Testis (tissue), 2 donors: Measurements from ENCODE around the gene CTSE.

Experiments
- POLR2A ChIP-seq: fragments of 450-650 bp; IDR thresholded peaks from one replicate; pipeline ENCODE4 v1.6.1; 2017; ENCODE audit warnings: antibody characterized with exemption, mild to moderate bottlenecking, moderate library complexity
- TF ChIP-seq, protein P1 (sequence below), 3 experiments: fragments of 450-650 bp in 2 of 3; fragments of 200-600 bp in 1 of 3; sonication (generic) in 1 of 3; IDR thresholded peaks; one replicate each; pipeline ENCODE4 v1.5.1; 2016 to 2019; ENCODE audit warnings: antibody characterized with exemption in 3 of 3, mild to moderate bottlenecking in 2 of 3, moderate library complexity in 1 of 3

DNA sequence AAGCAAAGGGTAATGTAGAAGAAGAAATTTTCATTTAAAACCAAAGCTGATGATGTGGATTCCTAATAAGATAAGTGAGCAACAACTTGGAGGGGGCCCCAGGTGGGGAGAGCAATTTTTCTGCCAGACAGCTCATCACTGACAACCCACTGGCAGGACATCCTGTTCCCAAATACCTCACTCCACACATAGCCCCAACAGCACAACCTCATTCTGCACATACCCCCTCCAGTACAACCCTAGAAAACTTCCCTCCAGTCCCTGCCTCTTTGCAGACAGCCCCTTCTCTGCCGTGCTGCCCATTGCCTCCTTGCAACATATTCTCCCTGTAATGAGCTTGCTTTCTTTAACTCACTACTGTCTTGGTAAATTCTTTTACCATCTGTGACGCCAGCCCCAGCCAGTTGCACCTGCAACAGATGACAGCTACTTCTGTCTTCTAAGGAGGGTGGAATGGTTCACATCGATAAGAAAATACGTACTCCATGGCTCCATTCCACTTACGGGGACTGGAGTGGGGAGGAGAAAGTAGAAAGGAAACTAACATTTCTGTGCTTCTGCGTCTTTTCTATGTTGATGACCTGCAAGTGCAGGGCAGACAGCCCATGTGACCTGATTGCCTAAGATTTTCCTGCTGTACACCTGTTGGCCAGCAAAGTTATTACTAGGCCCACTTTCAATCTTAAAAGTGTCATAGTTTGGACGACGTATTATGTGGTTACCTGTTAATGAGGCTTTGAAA is 44.0 kb upstream of the CTSE start:
- TF ChIP-seq, protein P1, sequence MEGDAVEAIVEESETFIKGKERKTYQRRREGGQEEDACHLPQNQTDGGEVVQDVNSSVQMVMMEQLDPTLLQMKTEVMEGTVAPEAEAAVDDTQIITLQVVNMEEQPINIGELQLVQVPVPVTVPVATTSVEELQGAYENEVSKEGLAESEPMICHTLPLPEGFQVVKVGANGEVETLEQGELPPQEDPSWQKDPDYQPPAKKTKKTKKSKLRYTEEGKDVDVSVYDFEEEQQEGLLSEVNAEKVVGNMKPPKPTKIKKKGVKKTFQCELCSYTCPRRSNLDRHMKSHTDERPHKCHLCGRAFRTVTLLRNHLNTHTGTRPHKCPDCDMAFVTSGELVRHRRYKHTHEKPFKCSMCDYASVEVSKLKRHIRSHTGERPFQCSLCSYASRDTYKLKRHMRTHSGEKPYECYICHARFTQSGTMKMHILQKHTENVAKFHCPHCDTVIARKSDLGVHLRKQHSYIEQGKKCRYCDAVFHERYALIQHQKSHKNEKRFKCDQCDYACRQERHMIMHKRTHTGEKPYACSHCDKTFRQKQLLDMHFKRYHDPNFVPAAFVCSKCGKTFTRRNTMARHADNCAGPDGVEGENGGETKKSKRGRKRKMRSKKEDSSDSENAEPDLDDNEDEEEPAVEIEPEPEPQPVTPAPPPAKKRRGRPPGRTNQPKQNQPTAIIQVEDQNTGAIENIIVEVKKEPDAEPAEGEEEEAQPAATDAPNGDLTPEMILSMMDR (IDR thresholded peaks at IDR 0.05): no peak
- no peak for TF ChIP-seq POLR2A
